Upper lobe of right lung (tissue), 1 donor: ENCODE results near the gene ATP13A4. TPM values are rescaled to one million over a fixed set of nuclear protein-coding genes. Genes with fewer than 3 reads are reported as not detected.

Experiments used
- total RNA-seq: library from RNA; stranded (reverse); fragmentation: NEBNext Ultra II Directional; extraction: Animal tissue kit (Norgen Biotek cat#: 25700); gene quantifications from one replicate; pipeline ENCODE4 v1.2.1, GENCODE V29; 2021
- donor health status: DM: no; HTN: yes; CAD: no; lungs with severe emphysema.

Gene ATP13A4
- total RNA-seq, 1 donor from 2014 or later: 248 TPM

Other genes starting within 250 kb of the ATP13A4 start
- 2.0 TPM for gene ATP13A5, start 176.1 kb downstream of the ATP13A4 start, total RNA-seq
- 46.3 TPM for gene OPA1, start 38.3 kb upstream of the ATP13A4 start, total RNA-seq